Stimulated activated CD8-positive, alpha-beta memory T cell treated with anti-CD3 and anti-CD28 coated beads, Interleukin-7, amount 100 ng/mL, for 24 hours (primary cell): ENCODE data around the gene RACGAP1.
"Not testable (repeated sequence)": the region's sequence is repeated elsewhere in the genome, so short reads cannot be mapped to it uniquely, and the experiment has no call there.

Experiments used
- DNase-seq: peaks from one replicate; pipeline ENCODE4 v3.0.0-alpha.2; 2020; ENCODE audit warnings: low read depth

RACGAP1 gene

GRCh38 chr12:50030449-50030848, 5.2 kb upstream of the RACGAP1 start:
- not testable (repeated sequence) for DNase-seq

- DNase-seq: no peak
Measured at GRCh38 chr12:50026691-50027090, 1.4 kb upstream of the RACGAP1 start.

- no peak for DNase-seq
Measured at GRCh38 chr12:50024805-50025186, 498 bp downstream of the RACGAP1 start.

GRCh38 chr12:50024227-50024626, 1.1 kb downstream of the RACGAP1 start:
- no peak for DNase-seq

- no peak for DNase-seq
Measured at GRCh38 chr12:50022903-50023302, 2.4 kb downstream of the RACGAP1 start.

GRCh38 chr12:50021031-50021430, 4.3 kb downstream of the RACGAP1 start:
- no peak for DNase-seq

GRCh38 chr12:50019524-50019923, 5.8 kb downstream of the RACGAP1 start:
- DNase-seq: no peak

GRCh38 chr12:50018968-50019367, 6.3 kb downstream of the RACGAP1 start:
- DNase-seq: no peak

- no peak for DNase-seq
Measured at GRCh38 chr12:50018154-50018553, 7.1 kb downstream of the RACGAP1 start.

- no peak for DNase-seq
Measured at GRCh38 chr12:50017641-50018040, 7.7 kb downstream of the RACGAP1 start.

- no peak for DNase-seq
Measured at GRCh38 chr12:50016501-50017475, 8.5 kb downstream of the RACGAP1 start.

GRCh38 chr12:50014342-50014741, 11.0 kb downstream of the RACGAP1 start:
- DNase-seq: no peak

GRCh38 chr12:50013361-50014147, 11.7 kb downstream of the RACGAP1 start:
- DNase-seq: no peak

- no peak for DNase-seq
Measured at GRCh38 chr12:50006754-50007442, 18.4 kb downstream of the RACGAP1 start.

GRCh38 chr12:50006280-50006679, 19.0 kb downstream of the RACGAP1 start:
- DNase-seq: no peak

- no peak for DNase-seq
Measured at GRCh38 chr12:50005175-50005574, 20.1 kb downstream of the RACGAP1 start.

GRCh38 chr12:50004696-50005095, 20.6 kb downstream of the RACGAP1 start:
- DNase-seq: no peak

GRCh38 chr12:50003595-50003994, 21.7 kb downstream of the RACGAP1 start:
- DNase-seq: no peak

GRCh38 chr12:49998453-49998852, 26.8 kb downstream of the RACGAP1 start:
- DNase-seq: no peak

- no peak for DNase-seq
Measured at GRCh38 chr12:49990273-49990672, 35.0 kb downstream of the RACGAP1 start.

GRCh38 chr12:49989400-49989799, 35.9 kb downstream of the RACGAP1 start:
- not testable (repeated sequence) for DNase-seq

- DNase-seq: no peak
Measured at GRCh38 chr12:49987625-49988303, 37.5 kb downstream of the RACGAP1 start.
